Ramos (cell line): ENCODE measurements around the gene RETREG3.
"Not testable (repeated sequence)": the region's sequence is repeated elsewhere in the genome, so short reads cannot be mapped to it uniquely, and the experiment has no call there.

Experiments
- in situ Hi-C: fragments of 300-500 bp; cut with MboI; formaldehyde crosslinking; loops from one replicate; pipeline ENCODE4 v1.14.3; 2022; ENCODE audit warnings: low sequenced_read_pairs; ENCODE audit not compliant: unreplicated experiment

RETREG3 gene

DNA sequence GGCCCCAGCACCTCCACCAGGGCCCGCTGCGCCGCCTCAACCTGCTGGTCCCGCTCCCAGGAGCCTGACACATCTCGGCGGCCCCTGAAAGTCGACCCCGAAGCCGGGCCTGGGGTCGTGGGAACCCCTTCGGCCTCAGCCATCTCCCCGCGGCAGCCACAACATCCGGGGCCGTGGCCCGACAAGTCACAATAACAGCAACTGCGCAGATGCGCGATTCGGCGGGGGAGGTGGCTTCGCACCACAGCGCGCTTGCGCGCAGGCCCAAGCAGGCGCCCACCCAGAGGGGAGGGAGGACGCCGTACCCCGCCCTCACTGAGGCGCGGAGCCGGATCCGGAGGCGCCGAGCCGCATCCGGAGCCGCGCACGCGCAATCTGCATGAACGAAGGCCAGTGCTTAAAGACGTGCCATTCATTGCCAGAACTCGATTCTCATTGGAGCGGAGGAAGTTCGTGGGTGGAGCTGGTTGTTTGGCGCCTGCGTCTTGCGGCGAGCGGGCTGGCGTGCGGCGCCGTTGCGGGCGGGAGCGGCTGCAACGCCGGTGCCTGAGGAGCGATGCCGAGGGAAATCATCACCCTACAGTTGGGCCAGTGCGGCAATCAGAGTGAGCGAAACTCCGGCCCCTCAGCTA, at the start of gene RETREG3, which contains the start of gene TUBG1:
Gene RETREG3 (minus strand): TSS at position 193 of the 632 bp plus-strand sequence. CDS start 50 bp downstream, at position 143.
Gene TUBG1 (plus strand): TSS at position 502 of the 632 bp plus-strand sequence. CDS start 55 bp downstream, at position 557.
- in situ Hi-C loops = no loop called here

DNA sequence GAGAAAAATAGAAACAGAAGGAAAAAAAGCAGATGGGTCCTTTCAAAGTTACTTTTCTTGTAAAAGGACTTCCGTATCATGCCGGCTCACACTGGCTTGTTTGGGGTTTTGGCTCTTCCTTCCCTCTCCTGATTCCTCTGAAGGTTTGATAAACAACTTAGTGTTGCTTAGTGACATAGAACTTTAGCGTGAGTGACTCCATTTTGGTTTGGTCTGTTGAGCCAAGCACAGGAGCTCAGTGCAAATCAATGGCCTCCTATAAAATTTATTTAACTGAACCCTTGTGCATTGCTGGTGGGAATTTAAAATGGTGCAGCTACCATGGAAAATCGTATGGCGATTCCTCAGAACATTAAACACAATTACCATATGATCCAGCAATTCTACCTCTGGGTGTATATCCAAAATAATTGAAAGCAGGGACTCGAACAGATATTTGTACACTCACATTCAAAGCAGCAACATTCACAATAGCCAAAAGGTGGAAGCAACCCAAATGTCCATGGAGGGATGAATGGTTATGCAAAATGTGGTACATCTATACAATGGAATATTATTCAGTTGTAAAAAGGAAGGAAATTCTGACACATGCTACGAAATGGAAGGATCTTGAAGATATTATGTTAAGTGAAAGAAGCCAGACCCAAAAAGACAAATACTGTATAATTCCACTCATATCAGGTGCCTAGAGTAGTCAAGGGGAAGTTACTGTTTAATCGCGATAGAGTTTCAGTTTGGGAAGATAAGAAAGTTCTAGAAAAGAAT, 48.8 kb upstream of the RETREG3 start:
- in situ Hi-C loops = no loop called here

- in situ Hi-C loops = no loop called here
Observed at GRCh38 chr17:42655528-42655927, 46.4 kb upstream of the RETREG3 start.

DNA sequence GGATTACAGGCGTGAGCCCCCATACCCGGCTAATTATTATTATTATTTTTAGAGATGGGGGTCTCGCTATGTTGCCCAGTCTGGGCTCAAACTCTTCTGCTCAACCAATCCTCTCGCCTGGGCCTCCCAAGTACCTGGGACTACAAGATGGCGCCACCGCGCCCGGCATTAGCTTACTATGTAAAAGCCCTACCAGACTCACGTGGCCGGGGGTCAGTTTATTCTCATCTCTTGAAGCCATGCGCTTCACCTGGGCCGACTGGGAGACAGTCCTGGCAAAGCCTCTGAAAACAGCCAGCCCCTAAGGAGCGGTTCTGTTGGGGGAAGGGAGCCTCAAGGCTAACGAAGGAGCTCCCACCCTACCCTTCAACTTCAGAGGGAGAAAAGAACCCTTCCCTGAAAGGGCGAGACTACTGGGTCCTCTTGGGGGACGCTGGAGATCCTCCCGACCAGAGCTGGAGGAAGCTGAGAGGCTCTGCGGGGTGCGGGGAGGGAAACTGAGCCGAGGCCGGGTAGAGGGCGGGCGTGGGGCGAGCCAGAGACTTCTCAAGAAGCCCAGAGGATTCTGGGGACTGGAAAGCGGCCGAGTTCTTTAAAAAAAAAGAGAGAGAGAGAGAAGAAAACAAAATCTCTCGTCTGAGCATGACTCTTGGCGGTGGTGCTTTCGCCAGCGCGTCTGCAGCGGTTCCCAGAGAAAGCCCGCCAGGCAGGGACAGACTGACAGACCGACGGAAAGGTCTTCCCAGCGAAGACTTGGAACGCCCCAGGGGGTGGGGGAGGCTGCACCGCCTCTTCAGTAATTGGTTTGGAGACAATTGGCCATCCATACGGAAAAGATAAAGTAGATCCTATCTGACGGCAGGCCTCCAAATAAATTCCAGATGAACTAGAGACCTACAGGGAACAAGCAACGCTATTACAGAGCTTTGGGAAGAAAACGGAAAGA, 44.3 kb upstream of the RETREG3 start:
- in situ Hi-C loops = no loop called here

DNA sequence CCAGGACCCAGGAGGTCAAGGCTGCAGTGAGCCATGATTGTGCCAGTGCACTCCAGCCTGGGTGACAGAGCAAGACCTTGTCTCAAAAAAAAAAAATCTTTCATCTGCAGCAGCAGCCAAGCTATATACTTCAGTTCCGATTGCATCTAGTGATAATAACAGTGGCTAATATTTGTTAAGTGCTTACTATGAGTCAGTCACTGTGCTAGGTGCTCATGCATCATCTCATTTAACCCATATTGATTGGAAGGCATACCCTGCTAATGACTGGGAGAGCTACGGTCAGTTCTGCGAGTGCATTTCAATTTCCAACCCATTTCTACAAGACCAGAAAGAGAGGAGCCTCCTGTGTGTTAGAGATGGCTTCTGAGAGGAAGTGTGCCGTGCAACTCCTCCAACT, 42.2 kb upstream of the RETREG3 start:
- in situ Hi-C loops = no loop called here

GRCh38 chr17:42647778-42648177, 38.6 kb upstream of the RETREG3 start:
- in situ Hi-C loops = no loop called here

DNA sequence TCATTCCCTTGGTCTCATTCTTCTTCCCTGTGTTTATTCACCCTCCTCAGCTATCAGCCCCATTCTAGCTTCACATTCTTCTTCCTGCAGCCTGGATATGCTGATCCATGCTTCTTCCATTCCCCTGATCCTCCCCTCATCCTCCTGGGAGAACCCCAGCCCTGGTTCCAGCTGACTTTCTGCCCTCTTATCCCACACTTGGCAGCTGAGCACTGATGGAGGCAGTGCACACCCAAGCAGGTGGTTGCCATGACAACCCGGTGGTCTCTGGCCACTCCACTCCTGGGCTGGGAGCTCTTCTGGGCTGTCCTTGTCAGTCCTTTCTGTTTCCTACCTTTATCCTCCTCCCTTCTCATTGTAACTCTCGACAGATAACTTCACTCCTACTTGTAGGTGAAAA, 33.2 kb upstream of the RETREG3 start:
- in situ Hi-C loops = no loop called here

DNA sequence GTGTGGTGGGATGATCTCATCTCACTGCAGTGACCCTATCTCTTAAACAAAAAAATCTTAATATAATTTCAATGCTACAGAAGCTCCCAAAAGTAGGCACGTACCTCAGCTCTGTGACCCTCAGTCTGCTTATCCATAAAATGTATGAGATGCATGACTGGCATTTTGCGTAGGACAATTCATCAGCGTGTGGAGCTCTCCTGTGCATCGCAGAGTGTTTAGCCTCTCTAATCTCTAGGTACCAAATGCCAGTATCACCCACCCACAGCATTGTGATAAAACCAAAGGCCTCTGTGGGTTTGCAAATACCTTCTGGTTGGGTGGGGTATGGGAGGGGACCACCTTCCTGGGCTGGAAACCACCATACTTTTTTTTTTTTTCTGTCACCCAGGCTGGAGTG, 30.9 kb upstream of the RETREG3 start:
- in situ Hi-C loops = no loop called here

- in situ Hi-C loops = no loop called here
Observed at GRCh38 chr17:42639525-42640113, 30.4 kb upstream of the RETREG3 start.

DNA sequence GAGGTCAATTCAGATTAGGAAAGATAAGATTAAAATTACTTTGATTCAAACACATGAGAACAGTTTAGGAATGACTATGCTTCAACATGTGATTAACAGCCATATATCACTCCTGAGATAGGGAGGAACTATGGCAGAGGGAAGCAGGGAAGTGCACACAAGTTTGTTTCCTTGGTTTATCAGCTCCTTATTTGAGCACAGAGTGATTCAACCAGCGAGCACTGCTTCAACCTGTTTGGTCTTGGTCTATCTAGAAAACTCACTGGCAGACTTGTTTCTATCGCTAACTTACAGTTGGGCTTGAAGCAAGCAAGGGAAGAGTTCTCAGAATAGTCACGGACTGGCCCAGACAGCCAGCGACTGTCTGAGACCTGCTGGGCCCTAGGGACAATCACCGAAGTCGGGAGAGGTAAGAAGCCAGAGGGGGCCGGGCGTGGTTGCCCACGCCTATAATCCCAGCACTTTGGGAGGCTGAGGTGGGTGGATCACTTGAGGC, 23.8 kb upstream of the RETREG3 start:
- in situ Hi-C loops = no loop called here

DNA sequence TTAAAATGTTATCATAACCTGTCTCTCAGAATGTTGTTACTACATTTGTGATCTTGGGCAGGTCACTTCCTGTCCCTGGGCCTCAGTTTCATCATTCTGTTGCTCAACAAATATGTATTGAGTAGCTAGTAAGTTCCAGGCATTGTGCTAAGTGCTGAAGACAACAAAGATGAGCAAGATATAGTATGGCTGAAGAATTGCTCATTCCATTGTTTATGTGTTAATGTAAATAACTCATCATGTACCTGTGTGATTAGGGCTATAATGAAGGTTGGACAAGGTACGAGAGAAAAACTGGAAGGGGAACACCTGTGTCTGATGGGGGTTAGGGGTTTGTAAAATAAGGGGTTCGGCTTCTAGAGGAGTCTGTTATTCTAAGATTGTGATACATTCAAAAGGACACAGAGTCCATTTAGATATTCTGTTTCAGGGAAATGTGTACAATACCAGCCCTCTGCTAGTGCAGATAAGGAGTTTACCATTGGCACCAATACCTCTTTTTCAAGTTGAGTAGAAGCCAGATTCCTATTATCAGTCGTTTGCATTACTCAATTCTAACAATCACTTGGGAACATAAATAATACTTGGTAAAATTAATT, 20.3 kb upstream of the RETREG3 start:
- in situ Hi-C loops = no loop called here

DNA sequence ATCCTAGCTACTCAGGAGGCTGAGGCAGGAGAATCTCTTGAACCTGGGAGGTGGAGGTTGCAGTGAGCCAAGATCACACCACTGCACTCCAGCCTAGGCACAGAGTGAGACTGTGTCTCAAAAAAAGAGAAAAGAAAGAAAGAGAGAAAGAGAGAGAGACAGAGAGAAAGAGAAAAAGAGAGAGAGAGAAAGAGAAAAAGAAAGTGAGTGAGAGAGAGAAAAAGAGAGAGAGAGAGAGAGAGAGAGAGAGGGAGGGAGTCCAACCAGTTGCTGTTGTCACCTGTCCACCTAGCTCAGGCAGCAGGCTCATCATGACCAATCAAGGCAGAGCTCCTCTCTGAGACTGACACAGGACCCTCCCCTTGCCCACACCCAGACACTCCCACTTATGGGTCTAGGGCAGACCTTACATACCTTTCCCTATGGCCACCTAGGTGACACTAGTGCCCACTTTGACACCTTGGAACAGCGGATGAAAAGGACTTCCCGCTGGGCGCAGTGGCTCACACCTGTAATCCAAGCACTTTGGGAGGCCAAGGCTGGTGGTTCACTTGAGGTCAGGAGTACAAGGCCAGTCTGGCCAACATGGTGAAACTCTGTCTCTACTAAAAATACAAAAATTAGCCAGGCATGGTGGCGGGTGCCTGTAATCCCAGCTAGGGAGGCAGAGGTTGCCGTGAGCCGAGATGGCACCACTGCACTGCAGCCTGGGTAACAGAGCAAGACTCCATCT, 18.0 kb upstream of the RETREG3 start:
- in situ Hi-C loops = not testable (repeated sequence)

DNA sequence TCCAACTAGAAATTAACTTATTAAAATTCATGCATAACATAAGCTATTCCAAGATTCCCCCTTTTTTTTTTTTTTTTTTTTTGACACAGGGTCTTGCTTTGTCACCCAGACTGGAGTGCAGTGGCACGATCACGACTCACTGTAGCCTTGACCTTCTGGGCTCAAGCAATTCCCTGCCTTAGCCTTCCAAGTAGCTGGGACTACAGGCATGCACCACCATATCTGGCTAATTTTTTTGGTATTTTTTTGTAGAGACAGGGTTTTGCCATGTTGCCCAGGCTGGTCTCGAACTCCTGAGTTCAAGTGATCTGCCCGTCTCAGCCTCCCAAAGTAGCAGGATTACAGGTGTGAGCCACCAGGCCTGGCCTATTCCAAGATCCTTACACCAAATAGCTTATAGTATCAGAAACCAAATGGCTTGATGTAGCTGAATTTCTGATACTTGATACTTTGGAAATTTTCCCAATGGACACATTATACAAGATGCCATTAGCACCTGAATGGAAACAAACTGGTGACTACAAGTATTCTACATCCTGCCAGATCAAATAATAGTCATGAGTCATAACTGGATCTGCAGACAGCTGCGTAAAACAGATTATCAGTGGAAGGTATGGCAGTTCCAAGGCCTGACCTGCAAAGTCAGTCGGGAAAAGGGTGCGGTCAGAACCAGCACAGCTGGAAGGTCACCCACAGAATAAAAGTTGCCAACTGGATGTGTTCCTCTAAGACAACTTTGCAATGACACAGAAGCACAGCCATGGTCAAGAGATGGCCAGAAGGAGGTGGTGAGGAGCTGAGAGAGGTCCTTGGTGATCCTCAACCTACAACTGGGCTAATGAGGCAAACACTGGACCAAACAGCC, 14.8 kb upstream of the RETREG3 start:
- in situ Hi-C loops = no loop called here

- in situ Hi-C loops = no loop called here
Observed at GRCh38 chr17:42623271-42623670, 14.1 kb upstream of the RETREG3 start.

DNA sequence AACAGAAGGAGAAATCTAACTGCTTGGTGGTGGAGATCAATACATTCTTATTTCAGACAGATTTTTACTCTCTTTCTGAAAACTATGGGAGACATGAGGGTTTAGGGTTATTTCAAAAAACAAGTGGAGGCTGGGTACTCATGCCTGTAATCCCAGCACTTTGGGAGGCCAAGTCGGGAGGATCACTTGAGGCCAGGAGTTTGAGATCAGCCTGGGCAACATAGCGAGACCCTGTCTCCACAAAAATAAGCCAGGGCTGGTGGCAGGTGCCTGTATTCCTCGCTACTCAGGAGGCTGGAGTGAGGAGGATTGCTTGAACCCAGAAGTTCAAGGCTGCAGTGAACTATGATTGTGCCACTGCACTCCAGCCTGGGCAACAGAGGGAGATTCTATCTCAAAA, 12.8 kb upstream of the RETREG3 start:
- in situ Hi-C loops = not testable (repeated sequence)

GRCh38 chr17:42618442-42619150, 9.4 kb upstream of the RETREG3 start:
- in situ Hi-C loops = no loop called here

DNA sequence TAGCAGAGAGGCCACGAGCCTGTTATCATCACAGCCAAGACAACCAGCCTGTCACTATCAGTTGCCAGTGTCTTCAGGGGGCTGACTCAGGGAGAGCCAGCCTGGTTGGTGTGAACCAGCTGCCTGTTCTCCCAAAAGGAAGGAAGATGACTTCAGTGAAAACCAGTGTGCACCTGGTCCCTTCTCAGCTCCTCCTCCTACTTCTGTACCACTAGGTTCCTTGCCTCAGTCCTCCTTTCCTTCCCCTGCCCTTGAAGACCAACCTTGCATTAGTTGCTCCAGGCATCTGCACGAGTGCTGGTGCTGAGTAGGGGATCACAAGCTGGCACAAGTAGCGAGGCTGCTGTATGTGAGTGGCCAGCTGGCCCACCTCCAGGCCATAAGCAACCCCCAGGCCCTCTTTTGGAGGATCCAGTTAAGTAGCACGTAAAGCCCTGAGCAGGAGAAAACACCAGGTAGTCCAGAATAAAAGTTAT, 8.8 kb upstream of the RETREG3 start:
- in situ Hi-C loops = no loop called here
